Tibial nerve (tissue), 4 donors: ENCODE results near the gene COBL. TPM values are rescaled to one million over a fixed set of nuclear protein-coding genes. Genes with fewer than 3 reads are reported as not detected.

Experiments used
- DNase-seq, 2 donors: peaks; one replicate each; pipeline ENCODE4 v3.0.0-alpha.2; 2019; ENCODE audit warnings: low spot score in 2 of 2
- H3K27ac ChIP-seq, 4 donors: fragments of 200-600 bp; sonication (generic) in 3 of 4; one replicate each; pipeline ENCODE4 v1.5.1; 2017 to 2019; ENCODE audit warnings: mild to moderate bottlenecking in 1 of 4
- H3K27me3 ChIP-seq, 2 donors: fragments of 200-600 bp; sonication (generic) in 1 of 2; one replicate each; pipeline versions ENCODE4 v1.5.1 to v1.6.0; 2017 to 2019
- H3K36me3 ChIP-seq, 3 donors: fragments of 200-600 bp; sonication (generic); one replicate each; pipeline ENCODE4 v1.5.1; 2018 to 2019
- H3K4me1 ChIP-seq, 4 donors: fragments of 200-600 bp; sonication (generic) in 3 of 4; one replicate each; pipeline ENCODE4 v1.5.1; 2017 to 2019
- H3K4me3 ChIP-seq, 4 donors: fragments of 200-600 bp; sonication (generic) in 3 of 4; one replicate each; pipeline ENCODE4 v1.5.1; 2017 to 2019; ENCODE audit warnings: mild to moderate bottlenecking in 1 of 4, moderate library complexity in 1 of 4
- H3K9me3 ChIP-seq, 4 donors: fragments of 200-600 bp; sonication (generic) in 3 of 4; one replicate each; pipeline ENCODE4 v1.5.1; 2017 to 2019
- CTCF ChIP-seq, 5 experiments: fragments of 200-600 bp in 3 of 5; fragments of 450-650 bp in 2 of 5; sonication (generic) in 3 of 5; IDR thresholded peaks; one replicate each; pipeline ENCODE4 v1.5.1; 2016 to 2019; ENCODE audit warnings: antibody characterized with exemption in 5 of 5, mild to moderate bottlenecking in 3 of 5, moderate library complexity in 2 of 5
- EP300 ChIP-seq, 2 donors: sonication (generic); formaldehyde crosslinking; IDR thresholded peaks; one replicate each; pipeline ENCODE4 v1.6.1; 2017; ENCODE audit warnings: antibody characterized with exemption in 2 of 2, mild to moderate bottlenecking in 1 of 2
- POLR2A ChIP-seq, 2 donors: fragments of 450-650 bp; IDR thresholded peaks; one replicate each; pipeline ENCODE4 v1.6.1; 2017; ENCODE audit warnings: antibody characterized with exemption in 2 of 2, mild to moderate bottlenecking in 2 of 2, moderate library complexity in 2 of 2
- WGBS, 2 donors: methylation state at CpG; one replicate each; pipeline ENCODE4 v1.1.5; 2018; 5-methylcytosine and 5-hydroxymethylcytosine counted together
- total RNA-seq, 4 donors: library from RNA; depleted of rRNA; stranded (reverse); fragments of >200 nt; gene quantifications; one replicate each; pipeline ENCODE4 v1.1.0, GENCODE V29; 2016

Gene COBL
- total RNA-seq, 4 donors from 2014 or later = 6.3 to 18.1 (median 8.1) TPM

- no peaks in the 10 kb centered on the region for H3K9me3 ChIP-seq
- H3K4me3 ChIP-seq = no peak overlapping the region
- H3K27me3 ChIP-seq = peaks cover 0 to 14% of the 10 kb centered on the region in 2 donors
- 67 to 75% methylated on average over 6 of the region's 6 CpGs for WGBS, 2 donors
- TF ChIP-seq CTCF (IDR thresholded peaks at IDR 0.05) = no peak
- no peak for TF ChIP-seq EP300 (IDR thresholded peaks at IDR 0.05)
- no peak for TF ChIP-seq POLR2A (IDR thresholded peaks at IDR 0.05)
- H3K27ac ChIP-seq = no peak overlapping the region
- no peak for DNase-seq
- no peaks in the 10 kb centered on the region for H3K36me3 ChIP-seq
- peaks cover 0 to 20% (median 4%) of the 10 kb centered on the region in 4 donors for H3K4me1 ChIP-seq
Measured at GRCh38 chr7:51318886-51319579, 2.4 kb upstream of the COBL start.

- 85 to 88% methylated on average over 9 of the region's 9 CpGs for WGBS, 2 donors
- H3K27me3 ChIP-seq = peaks cover 0 to 14% of the 10 kb centered on the region in 2 donors
- no peaks in the 10 kb centered on the region for H3K9me3 ChIP-seq
- no peak for DNase-seq
- no peak overlapping the region for H3K27ac ChIP-seq
- no peaks in the 10 kb centered on the region for H3K36me3 ChIP-seq
- H3K4me1 ChIP-seq = peaks cover 0 to 21% (median 4%) of the 10 kb centered on the region in 4 donors
- TF ChIP-seq POLR2A (IDR thresholded peaks at IDR 0.05) (no peak), EP300 (IDR thresholded peaks at IDR 0.05) (no peak), CTCF (IDR thresholded peaks at IDR 0.05) (no peak)
- no peak overlapping the region for H3K4me3 ChIP-seq
Measured at GRCh38 chr7:51318001-51318400, 1.4 kb upstream of the COBL start.

DNA sequence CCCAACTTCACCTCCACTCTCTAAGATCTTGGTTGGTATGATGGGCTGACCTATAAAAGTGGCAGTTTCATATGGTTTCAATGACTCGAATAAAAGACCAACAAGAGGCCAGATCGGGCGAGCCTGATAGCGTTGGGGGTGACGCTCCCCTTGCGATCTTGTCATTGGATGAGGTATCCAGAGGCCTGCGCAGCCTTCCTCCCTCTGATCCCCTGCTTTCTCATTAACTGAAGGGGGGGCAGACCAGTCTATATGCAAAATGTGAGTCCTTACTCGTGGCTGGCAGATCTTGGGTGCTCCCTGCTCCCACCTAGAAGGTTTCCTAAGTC lies 937 bp upstream of the COBL start:
- WGBS, 2 donors = 63 to 70% methylated on average over 8 of the region's 8 CpGs
- H3K36me3 ChIP-seq = no peaks in the 10 kb centered on the region
- no peak overlapping the region for H3K4me3 ChIP-seq
- peaks cover 0 to 21% (median 4%) of the 10 kb centered on the region in 4 donors for H3K4me1 ChIP-seq
- peaks cover 0 to 14% of the 10 kb centered on the region in 2 donors for H3K27me3 ChIP-seq
- TF ChIP-seq CTCF (IDR thresholded peaks at IDR 0.05) = no peak
- no peak for TF ChIP-seq POLR2A (IDR thresholded peaks at IDR 0.05)
- no peak for TF ChIP-seq EP300 (IDR thresholded peaks at IDR 0.05)
- H3K27ac ChIP-seq = no peak overlapping the region
- H3K9me3 ChIP-seq = no peaks in the 10 kb centered on the region
- DNase-seq = no peak

GRCh38 chr7:51316262-51316665 lies 345 bp downstream of the COBL start:
- peak overlapping the region; percentile 50 to 95 (median 86) for H3K27ac ChIP-seq
- no peaks in the 10 kb centered on the region for H3K9me3 ChIP-seq
- WGBS, 2 donors = 0 to 4% methylated on average over 9 to 12 of the region's 46 CpGs
- H3K4me1 ChIP-seq = peaks cover 0 to 21% (median 4%) of the 10 kb centered on the region in 4 donors
- peaks cover 0 to 14% of the 10 kb centered on the region in 2 donors for H3K27me3 ChIP-seq
- peak overlapping the region; percentile 47 to 68 (median 56) for H3K4me3 ChIP-seq
- no peak for TF ChIP-seq EP300 (IDR thresholded peaks at IDR 0.05)
- peak in 2 of 5 experiments; percentile 50 to 61 for TF ChIP-seq CTCF (IDR thresholded peaks at IDR 0.05)
- TF ChIP-seq POLR2A (IDR thresholded peaks at IDR 0.05) = no peak
- no peaks in the 10 kb centered on the region for H3K36me3 ChIP-seq
- no peak for DNase-seq

DNA sequence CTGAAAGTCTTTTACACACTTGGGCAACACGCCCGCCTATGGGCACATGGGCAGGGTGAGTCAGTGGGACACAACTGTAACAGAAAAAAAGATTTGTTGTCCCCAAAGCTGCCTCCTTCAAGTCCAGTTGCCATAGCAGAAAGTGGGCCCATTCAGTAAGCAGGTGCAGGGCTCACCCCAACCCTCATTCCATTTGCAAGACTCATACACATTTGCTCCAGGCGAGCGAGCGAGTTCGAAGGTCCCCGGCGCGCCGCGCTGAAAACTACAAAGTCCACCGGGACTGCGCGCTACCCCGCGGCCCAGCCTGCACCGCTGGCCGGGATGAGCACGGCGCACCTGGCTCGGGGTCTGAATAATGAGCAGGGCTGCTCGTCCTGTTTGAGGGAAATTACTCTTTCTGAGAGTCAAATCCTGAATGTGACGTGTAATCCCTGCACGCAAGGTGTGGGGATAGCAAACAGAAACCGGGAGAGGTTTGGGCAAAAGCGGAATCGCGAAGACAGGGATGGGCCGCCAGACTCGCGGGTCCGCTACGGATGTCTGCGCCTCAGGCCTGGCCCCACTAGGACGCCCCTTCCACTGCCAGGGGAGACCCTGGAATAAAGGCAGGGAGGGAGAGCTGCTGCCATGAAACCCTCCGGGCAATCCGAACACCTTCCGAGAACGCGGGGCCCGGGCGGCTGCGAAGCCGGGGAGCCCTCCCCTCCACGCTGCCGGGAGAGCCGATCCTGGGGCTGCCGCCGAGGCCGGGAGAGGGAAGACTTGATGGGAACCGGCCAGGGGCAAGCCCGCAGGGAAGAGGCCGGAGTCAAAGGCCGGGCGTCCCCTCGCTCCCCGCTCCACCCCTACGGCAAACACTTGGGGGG lies 982 bp downstream of the COBL start:
- peaks cover 0 to 14% of the 10 kb centered on the region in 2 donors for H3K27me3 ChIP-seq
- WGBS, 2 donors = 4 to 5% methylated on average over 30 to 51 of the region's 58 CpGs
- no peak for TF ChIP-seq CTCF (IDR thresholded peaks at IDR 0.05)
- TF ChIP-seq EP300 (IDR thresholded peaks at IDR 0.05) = peak in 1 of 2 donors; percentile 57
- H3K4me3 ChIP-seq = peak overlapping the region; percentile 47 to 68 (median 56)
- DNase-seq = no peak
- peaks cover 0 to 21% (median 4%) of the 10 kb centered on the region in 4 donors for H3K4me1 ChIP-seq
- H3K36me3 ChIP-seq = no peaks in the 10 kb centered on the region
- H3K27ac ChIP-seq = peak overlapping the region; percentile 50 to 95 (median 86)
- no peaks in the 10 kb centered on the region for H3K9me3 ChIP-seq
